Brain microvascular endothelial cell (primary cell): Measurements from ENCODE around the gene G2E3.
A peak's percentile ranks its signal among the peaks of the same experiment; 100 is the strongest.

ENCODE experiments used
- DNase-seq: peaks from one replicate; pipeline ENCODE4 v3.0.0-alpha.2; 2020
- H3K27ac ChIP-seq: fragments of 250-450 bp; sonication (Bioruptor Pico); 2 replicates; pipeline ENCODE4 v1.5.1; 2020; ENCODE audit warnings: mild to moderate bottlenecking, moderate library complexity
- H3K27me3 ChIP-seq: fragments of 250-450 bp; sonication (Bioruptor Pico); replicated peaks from 2 replicates; pipeline ENCODE4 v1.5.1; 2020; ENCODE audit warnings: mild to moderate bottlenecking
- H3K36me3 ChIP-seq: fragments of 250-450 bp; sonication (Bioruptor Pico); replicated peaks from 2 replicates; pipeline ENCODE4 v1.5.1; 2020; ENCODE audit warnings: mild to moderate bottlenecking
- H3K4me3 ChIP-seq: 2 replicates; pipeline ENCODE4 v1.5.1; 2011; ENCODE audit warnings: low read depth, mild to moderate bottlenecking, control low read depth, low read length, moderate library complexity
- in situ Hi-C: cut with HindIII; loops from 2 replicates; pipeline ENCODE4 v1.10.0; 2017; ENCODE audit warnings: low sequenced_read_pairs, low pct_ligation_motif_present
- TF ChIP-seq, protein P1 (sequence below): IDR thresholded peaks from 2 replicates; pipeline ENCODE4 v1.5.1; 2011; ENCODE audit warnings: low read depth, mild to moderate bottlenecking, moderate library complexity, low read length, control low read depth, inconsistent platforms; ENCODE audit errors: missing control alignments

The G2E3 gene

DNA sequence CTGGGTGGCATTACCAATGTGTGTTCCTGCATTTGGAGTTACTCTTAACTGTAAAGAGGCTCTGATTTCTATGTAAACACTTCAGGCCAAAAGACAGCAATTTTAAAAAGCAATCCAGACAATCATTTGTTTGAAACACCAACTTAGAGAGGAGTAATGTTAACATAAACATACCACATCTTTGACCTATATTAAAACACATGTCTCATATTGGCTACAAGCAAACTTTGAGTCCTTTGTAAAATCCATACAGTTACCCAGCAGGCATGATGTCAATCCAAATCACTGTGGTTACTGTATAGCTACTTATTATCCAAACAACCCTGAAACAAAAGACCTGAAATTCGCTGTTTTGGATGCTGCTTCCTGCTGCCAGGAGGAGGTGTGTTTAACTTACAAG, 7.5 kb upstream of the G2E3 start:
- TF ChIP-seq, protein P1, sequence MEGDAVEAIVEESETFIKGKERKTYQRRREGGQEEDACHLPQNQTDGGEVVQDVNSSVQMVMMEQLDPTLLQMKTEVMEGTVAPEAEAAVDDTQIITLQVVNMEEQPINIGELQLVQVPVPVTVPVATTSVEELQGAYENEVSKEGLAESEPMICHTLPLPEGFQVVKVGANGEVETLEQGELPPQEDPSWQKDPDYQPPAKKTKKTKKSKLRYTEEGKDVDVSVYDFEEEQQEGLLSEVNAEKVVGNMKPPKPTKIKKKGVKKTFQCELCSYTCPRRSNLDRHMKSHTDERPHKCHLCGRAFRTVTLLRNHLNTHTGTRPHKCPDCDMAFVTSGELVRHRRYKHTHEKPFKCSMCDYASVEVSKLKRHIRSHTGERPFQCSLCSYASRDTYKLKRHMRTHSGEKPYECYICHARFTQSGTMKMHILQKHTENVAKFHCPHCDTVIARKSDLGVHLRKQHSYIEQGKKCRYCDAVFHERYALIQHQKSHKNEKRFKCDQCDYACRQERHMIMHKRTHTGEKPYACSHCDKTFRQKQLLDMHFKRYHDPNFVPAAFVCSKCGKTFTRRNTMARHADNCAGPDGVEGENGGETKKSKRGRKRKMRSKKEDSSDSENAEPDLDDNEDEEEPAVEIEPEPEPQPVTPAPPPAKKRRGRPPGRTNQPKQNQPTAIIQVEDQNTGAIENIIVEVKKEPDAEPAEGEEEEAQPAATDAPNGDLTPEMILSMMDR: no peak
- in situ Hi-C loops: no loop called here
- Histone ChIP-seq H3K36me3 (no peaks in the 10 kb centered on the region), H3K27ac (peak overlapping the region; percentile 4), H3K4me3 (no peak overlapping the region), H3K27me3 (no peaks in the 10 kb centered on the region)
- DNase-seq: peak; percentile 22

DNA sequence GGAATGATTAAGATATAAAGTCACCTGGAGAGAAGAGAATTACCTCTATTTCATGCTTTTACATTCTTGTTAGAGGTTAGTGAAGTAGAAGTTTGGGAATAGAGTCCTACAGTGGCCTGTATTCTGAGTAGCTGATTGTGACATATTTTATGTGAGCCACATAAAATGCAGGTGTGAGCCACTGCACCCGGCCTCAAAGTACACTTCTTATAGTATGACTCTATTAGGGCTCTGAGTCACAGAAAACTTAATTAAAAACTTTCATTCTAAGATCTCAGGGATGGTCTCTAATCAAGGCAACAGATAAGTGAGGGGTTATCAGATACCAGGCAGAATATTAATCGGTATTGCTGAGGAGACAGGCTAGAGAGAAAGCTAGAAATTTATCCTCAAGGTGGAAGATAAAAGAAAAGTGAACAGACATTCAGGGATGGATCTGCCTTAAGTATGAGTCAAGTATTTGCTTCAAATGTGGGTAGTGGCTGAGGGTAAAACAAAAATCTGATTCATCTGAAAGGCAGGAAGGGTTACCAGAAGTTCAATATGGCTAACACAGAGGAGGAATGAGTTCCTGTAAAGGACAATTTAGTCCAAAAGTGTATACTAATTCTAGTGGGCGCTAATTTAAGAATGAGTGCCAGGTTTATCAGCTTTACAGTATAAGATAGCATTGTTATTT, 5.5 kb upstream of the G2E3 start:
- no peak overlapping the region for H3K4me3 ChIP-seq
- H3K27ac ChIP-seq: peak overlapping the region; percentile 76
- TF ChIP-seq, protein P1: no peak
- no peaks in the 10 kb centered on the region for H3K27me3 ChIP-seq
- DNase-seq: peak; percentile 56
- no peaks in the 10 kb centered on the region for H3K36me3 ChIP-seq
- in situ Hi-C loops: no loop called here

DNA sequence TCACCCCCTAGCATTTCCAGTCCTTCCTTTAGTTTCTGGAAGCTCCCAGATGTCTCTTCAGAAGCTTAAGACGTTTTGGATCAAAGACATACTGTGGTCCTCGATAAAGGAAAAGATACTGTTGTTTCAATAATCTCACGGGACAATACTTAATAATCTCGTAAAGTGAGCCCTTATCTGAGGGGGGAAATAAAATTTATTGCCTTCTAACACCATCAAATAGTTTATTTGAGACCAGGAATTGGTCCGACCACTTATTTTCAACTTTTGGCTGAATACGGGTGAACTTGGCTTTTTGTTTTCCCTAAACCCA, 640 bp upstream of the G2E3 start:
- in situ Hi-C loops: no loop called here
- peak overlapping the region; percentile 90 for H3K27ac ChIP-seq
- H3K36me3 ChIP-seq: no peaks in the 10 kb centered on the region
- TF ChIP-seq, protein P1: no peak
- peak overlapping the region; percentile 97 for H3K4me3 ChIP-seq
- H3K27me3 ChIP-seq: no peaks in the 10 kb centered on the region
- no peak for DNase-seq

DNA sequence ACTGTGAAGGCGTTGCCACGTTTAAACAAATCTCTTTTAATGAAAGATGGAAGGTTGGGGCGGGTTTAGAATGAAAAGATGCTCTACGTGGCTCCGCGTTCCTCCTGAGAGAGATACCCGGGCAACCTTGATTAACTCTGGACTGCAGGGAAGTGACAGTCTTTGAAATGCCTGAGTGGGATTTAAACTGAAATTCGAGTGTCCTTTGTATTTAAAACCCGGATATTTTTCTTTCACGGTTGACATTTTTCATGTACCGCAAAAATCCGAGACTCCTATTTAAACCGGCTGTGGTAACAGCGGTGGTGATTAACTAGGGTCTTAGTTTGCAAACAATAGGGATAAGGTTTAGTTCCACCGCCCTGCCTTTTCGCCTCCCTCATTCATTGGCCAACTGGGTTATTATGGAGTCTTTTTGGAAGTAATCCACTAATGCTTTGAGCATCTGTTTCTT, 707 bp downstream of the G2E3 start:
- peak overlapping the region; percentile 90 for H3K27ac ChIP-seq
- in situ Hi-C loops: no loop called here
- TF ChIP-seq, protein P1: no peak
- DNase-seq: peak; percentile 34
- H3K36me3 ChIP-seq: no peaks in the 10 kb centered on the region
- H3K27me3 ChIP-seq: no peaks in the 10 kb centered on the region
- H3K4me3 ChIP-seq: peak overlapping the region; percentile 97

DNA sequence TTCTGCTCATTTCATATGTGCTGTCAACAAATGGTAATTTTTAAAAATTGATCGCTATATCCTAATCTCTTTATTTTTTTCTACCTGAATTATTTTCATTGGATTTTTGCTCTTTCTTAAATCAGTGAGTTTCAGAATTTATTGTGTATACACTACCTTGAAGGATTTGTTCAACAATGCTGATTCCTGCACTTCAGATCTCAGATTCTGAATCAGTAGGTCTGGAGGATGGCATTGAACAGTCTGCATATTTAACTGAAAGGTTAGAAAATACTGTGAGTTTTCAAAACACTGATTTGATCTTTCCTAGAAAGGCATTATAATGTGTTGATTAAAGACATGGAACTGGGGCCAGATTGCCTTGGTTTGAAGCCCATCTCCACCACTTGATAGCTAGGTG, 1.6 kb downstream of the G2E3 start:
- TF ChIP-seq, protein P1: no peak
- Histone ChIP-seq H3K27me3 (no peaks in the 10 kb centered on the region), H3K36me3 (no peaks in the 10 kb centered on the region), H3K27ac (no peak overlapping the region), H3K4me3 (peak overlapping the region; percentile 97)
- in situ Hi-C loops: no loop called here
- no peak for DNase-seq
